ENCODE measurements around the gene CHMP4A. TPM values are rescaled to one million over a fixed set of nuclear protein-coding genes. Genes with fewer than 3 reads are reported as not detected.
"Not testable (repeated sequence)": the region's sequence is repeated elsewhere in the genome, so short reads cannot be mapped to it uniquely, and the experiment has no call there.

CHMP4A gene
- total RNA-seq, 2 experiments from 2014 or later: 83.2 to 93.4 TPM

DNA sequence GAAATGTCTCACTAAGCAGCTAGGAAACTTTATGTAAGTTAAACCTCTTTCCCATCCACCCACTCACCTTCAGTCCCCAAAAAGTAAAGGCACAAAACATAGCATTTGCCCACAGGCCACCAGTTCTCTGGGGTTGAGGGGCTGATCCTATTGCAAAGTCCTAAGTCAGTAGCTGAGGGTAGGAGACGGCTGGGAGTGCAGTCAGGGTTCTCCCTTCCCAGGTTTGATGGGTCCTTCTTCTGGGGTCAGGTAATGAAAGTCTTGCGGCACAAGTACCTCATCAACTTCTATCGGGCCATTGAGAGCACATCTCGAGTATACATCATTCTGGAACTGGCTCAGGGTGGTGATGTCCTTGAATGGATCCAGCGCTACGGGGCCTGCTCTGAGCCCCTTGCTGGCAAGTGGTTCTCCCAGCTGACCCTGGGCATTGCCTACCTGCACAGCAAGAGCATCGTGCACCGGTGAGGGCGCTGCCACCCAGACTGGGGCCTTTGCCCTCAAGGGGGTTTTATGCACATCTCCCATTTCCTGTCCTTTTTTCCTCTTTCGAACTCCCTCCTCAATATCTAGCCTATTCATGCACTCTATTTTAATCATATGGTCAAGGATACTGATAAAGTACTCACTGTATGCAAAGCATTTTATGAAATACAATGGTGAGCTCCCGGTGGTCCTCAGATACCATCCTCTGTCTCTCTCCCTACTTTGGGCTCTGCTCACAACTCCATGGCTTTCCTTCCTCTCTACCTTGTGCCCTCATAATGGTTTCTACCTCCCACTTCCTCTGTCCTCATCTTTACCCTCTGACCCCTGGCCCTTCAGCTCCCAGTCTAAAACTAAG is 6.8 kb downstream of the CHMP4A start:
- no peaks in the 10 kb centered on the region for H3K27me3 Mint-ChIP-seq (ENCODE audit: low read depth)
- DNase-seq: no peak
- ATAC-seq: no peak
- CTCF ChIA-PET: interaction anchor here (1.0 to 1.2 kb wide), 2 partner anchors 45 to 101 kb away, joined by 3 to 4 read pairs; partner anchors contain the start of genes CIDEB and IRF9
- POLR2A ChIA-PET: interaction anchor here (0.9 to 4.1 kb wide), 4 partner anchors 11 to 92 kb away, joined by 3 to 23 read pairs (median 4); partner anchors contain the start of genes DCAF11, IRF9 and TM9SF1
- H3K36me3 Mint-ChIP-seq (ENCODE audit: low read depth): peaks cover 86% of the 10 kb centered on the region
- peaks cover 7% of the 10 kb centered on the region for H3K9me3 Mint-ChIP-seq (ENCODE audit: insufficient read depth)
- H3K27ac Mint-ChIP-seq: peak overlapping the region; percentile 46
- no peak overlapping the region for H3K4me3 Mint-ChIP-seq
- H3K4me1 Mint-ChIP-seq (ENCODE audit: low read depth): peaks cover 17% of the 10 kb centered on the region

DNA sequence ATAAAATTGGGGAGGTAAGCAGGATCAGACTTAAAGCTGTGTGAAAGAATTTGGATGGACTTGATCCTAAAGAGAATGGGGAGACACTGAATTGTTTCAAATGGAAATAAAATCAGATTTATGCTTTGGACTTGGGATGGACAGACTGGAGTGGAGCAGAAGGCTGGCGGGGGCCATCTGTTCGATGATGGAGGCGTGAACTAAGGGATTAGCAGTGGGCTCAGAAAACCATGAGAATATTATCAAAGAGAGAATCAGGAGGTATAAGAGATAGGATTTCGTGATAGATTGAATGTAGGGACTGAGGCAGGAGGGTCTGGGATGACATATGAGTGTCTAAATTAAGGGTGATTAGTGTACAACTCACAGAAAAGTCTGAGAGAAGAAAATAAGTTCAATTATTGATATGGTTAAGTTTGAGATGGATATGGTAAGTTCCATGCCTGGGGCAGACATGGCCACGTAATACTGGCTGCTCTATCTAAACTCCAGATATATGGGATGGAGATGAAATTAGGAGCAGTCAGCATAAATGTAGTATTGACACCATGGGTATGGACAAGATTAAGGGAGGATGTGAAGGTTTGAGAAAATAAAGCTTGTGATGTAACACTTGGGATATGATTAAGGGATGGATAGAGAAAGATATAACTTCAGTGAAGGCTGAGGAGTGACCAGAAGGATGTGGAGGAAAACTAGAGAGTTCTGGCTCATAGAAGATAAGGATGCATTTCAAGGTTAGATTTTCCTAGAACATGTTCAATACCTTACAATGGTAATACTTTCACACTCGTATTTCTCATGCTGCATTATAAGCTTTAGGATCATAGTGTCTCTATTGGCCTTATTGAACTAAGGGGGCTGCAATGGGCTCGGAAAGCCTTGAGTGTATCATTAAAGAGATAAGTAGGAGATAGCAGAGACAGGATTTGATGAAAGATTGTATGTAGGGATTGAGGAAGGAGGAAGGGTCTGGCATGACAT is 8.8 kb downstream of the CHMP4A start:
- DNase-seq: no peak
- ChIA-PET CTCF (interaction anchor here (1.7 kb wide), 1 partner anchor 92 kb away, joined by 3 read pairs; no protein-coding TSS in a partner anchor), POLR2A (interaction anchor here (0.6 to 4.1 kb wide), 4 partner anchors 9 to 37 kb away, joined by 3 to 23 read pairs (median 4); partner anchors contain the start of genes CHMP4A and TM9SF1)
- Mint-ChIP-seq H3K4me3 (no peak overlapping the region), H3K27ac (no peak overlapping the region), H3K9me3 (ENCODE audit: insufficient read depth) (peaks cover 7% of the 10 kb centered on the region), H3K27me3 (ENCODE audit: low read depth) (no peaks in the 10 kb centered on the region), H3K36me3 (ENCODE audit: low read depth) (peaks cover 79% of the 10 kb centered on the region), H3K4me1 (ENCODE audit: low read depth) (peaks cover 11% of the 10 kb centered on the region)
- no peak for ATAC-seq

DNA sequence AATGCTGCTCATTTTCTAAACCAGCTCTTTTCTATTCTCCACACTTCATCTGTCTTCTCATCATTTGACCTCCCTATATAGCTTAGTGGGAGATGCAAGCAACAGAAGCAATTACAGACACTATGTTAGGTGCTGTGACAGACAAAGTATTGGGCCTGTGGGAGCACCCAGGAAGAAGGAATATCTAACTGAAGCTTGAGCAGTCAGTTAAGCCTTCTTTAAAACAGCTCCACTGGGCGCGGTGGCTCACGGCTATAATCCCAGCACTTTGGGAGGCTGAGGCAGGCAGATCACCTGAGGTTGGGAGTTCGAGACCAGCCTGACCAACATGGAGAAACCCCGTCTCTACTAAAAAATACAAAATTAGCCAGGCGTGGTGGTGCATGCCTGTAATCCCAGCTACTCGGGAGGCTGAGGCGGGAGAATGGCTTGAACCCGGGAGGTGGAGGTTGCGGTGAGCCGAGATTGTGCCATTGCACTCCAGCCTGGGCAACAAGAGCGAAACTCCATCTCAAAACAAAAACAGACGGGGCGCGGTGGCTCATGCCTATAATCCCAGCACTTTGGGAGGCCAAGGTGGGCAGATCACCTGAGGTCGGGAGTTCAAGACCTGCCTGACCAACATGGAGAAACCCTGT is 9.9 kb downstream of the CHMP4A start:
- H3K27ac Mint-ChIP-seq; DNase-seq; ATAC-seq; H3K27me3 Mint-ChIP-seq (ENCODE audit: low read depth); H3K9me3 Mint-ChIP-seq (ENCODE audit: insufficient read depth); H3K4me3 Mint-ChIP-seq: not testable (repeated sequence)
- Mint-ChIP-seq H3K4me1 (ENCODE audit: low read depth) (peaks cover 21% of the 10 kb centered on the region), H3K36me3 (ENCODE audit: low read depth) (peaks cover 83% of the 10 kb centered on the region)
- CTCF ChIA-PET: interaction anchor here (1.2 to 1.7 kb wide), 3 partner anchors 10 to 105 kb away, joined by 3 to 4 read pairs (median 3); partner anchors contain the start of gene CHMP4A
- POLR2A ChIA-PET: interaction anchor here (0.8 to 1.9 kb wide), 2 partner anchors 10 to 13 kb away, joined by 3 to 5 read pairs; partner anchors contain the start of genes CHMP4A and MDP1

DNA sequence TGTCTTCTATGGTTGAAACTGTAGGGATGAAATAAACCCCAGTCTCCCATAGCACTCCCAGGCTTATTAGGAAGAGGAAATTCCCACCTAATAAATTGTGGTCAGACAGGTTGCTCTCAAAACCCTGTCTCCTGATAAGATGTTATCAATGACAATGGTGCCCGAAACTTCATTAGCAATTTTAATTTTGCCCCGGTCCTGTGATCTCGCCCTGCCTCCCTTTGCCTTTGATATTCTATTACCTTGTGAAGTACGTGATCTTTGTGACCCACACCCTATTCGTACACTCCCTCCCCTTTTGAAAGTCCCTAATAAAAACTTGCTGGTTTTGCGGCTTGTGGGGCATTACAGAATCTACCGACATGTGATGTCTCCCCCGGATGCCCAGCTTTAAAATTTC is 10.8 kb downstream of the CHMP4A start:
- not testable (repeated sequence) for ATAC-seq; H3K9me3 Mint-ChIP-seq (ENCODE audit: insufficient read depth); H3K27me3 Mint-ChIP-seq (ENCODE audit: low read depth); H3K27ac Mint-ChIP-seq; H3K4me3 Mint-ChIP-seq; DNase-seq
- CTCF ChIA-PET: interaction anchor here (1.2 to 1.3 kb wide), 2 partner anchors 11 to 106 kb away, joined by 3 to 4 read pairs; partner anchors contain the start of gene CHMP4A
- POLR2A ChIA-PET: interaction anchor here (0.8 to 1.9 kb wide), 2 partner anchors 11 to 13 kb away, joined by 3 to 5 read pairs; partner anchors contain the start of genes CHMP4A and MDP1
- peaks cover 22% of the 10 kb centered on the region for H3K4me1 Mint-ChIP-seq (ENCODE audit: low read depth)
- peaks cover 77% of the 10 kb centered on the region for H3K36me3 Mint-ChIP-seq (ENCODE audit: low read depth)

DNA sequence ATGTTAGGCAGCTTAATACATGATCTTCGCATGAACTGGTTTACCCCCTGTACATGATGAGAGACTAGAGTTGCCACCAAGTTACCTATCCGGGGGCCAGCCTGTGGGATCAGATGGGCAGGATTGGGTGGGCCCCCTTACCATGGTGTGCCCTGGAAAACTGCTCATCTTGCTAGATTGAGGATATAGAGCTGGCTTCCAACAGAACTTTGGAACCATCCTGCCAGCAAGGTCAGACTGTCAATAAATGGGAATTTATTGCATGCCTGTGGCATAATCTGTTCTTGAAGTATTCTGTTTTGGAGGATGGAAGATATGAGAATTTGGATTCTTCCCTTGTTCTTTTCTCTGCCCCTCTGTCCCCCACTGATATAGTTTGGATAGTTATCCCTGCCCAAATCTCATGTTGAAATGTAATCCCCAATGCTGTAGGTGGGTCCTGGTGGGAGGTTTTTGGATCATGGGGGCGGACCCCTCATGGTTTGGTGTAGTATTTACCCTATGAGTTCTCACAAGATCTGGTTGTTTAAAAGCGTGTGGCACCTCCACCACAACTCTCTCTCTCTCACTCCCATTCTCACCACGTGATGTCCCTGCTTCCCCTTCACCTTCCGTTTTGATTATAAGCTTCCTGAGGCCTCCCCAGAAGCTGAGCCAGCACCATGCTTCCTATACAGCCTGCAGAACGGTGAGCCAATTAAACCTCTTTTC is 14.3 kb downstream of the CHMP4A start:
- Mint-ChIP-seq H3K27me3 (ENCODE audit: low read depth) (no peaks in the 10 kb centered on the region), H3K9me3 (ENCODE audit: insufficient read depth) (peaks cover 7% of the 10 kb centered on the region), H3K27ac (peak overlapping the region; percentile 53), H3K36me3 (ENCODE audit: low read depth) (peaks cover 63% of the 10 kb centered on the region), H3K4me1 (ENCODE audit: low read depth) (peaks cover 41% of the 10 kb centered on the region), H3K4me3 (no peak overlapping the region)
- no peak for DNase-seq
- POLR2A ChIA-PET: interaction anchor here (1.1 to 1.5 kb wide), 3 partner anchors 8 to 38 kb away, joined by 3 read pairs; partner anchors contain the start of gene IRF9
- ATAC-seq: no peak
- CTCF ChIA-PET: interaction anchor here (0.7 to 1.2 kb wide), 3 partner anchors 17 to 109 kb away, joined by 3 to 4 read pairs (median 3); partner anchors contain the start of genes CIDEB and MDP1

DNA sequence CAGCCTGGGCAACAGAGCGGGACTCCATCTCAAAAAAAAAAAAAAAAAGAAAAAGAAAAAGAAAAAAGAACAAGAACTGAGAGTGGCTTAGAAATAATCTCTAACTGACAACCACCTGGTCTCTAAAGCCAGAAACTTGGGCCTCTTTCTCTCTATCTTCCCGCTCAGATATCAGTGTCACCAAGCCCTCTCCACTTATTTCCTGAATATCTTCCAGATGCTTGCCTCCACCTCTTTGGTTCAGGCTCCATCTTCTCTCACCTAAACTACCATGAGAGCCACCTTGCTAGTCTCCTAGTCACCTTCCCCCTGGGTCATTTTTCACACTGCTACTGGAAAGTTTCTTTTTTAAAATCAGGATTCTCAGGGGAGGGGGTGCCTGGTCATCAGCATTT is 16.2 kb downstream of the CHMP4A start:
- DNase-seq: no peak
- H3K9me3 Mint-ChIP-seq (ENCODE audit: insufficient read depth): no peaks in the 10 kb centered on the region
- no peak for ATAC-seq
- peak overlapping the region; percentile 88 for H3K4me3 Mint-ChIP-seq
- peaks cover 52% of the 10 kb centered on the region for H3K4me1 Mint-ChIP-seq (ENCODE audit: low read depth)
- H3K36me3 Mint-ChIP-seq (ENCODE audit: low read depth): peaks cover 62% of the 10 kb centered on the region
- ChIA-PET CTCF (interaction anchor here (1.8 to 3.6 kb wide), 3 partner anchors 16 to 100 kb away, joined by 9 to 24 read pairs (median 22); partner anchors contain the start of genes CHMP4A and TINF2), POLR2A (interaction anchor here (3.0 to 4.3 kb wide), 4 partner anchors 9 to 45 kb away, joined by 22 to 87 read pairs (median 40); partner anchors contain the start of genes CHMP4A, IRF9, MDP1 and TINF2)
- no peaks in the 10 kb centered on the region for H3K27me3 Mint-ChIP-seq (ENCODE audit: low read depth)
- H3K27ac Mint-ChIP-seq: peak overlapping the region; percentile 75

DNA sequence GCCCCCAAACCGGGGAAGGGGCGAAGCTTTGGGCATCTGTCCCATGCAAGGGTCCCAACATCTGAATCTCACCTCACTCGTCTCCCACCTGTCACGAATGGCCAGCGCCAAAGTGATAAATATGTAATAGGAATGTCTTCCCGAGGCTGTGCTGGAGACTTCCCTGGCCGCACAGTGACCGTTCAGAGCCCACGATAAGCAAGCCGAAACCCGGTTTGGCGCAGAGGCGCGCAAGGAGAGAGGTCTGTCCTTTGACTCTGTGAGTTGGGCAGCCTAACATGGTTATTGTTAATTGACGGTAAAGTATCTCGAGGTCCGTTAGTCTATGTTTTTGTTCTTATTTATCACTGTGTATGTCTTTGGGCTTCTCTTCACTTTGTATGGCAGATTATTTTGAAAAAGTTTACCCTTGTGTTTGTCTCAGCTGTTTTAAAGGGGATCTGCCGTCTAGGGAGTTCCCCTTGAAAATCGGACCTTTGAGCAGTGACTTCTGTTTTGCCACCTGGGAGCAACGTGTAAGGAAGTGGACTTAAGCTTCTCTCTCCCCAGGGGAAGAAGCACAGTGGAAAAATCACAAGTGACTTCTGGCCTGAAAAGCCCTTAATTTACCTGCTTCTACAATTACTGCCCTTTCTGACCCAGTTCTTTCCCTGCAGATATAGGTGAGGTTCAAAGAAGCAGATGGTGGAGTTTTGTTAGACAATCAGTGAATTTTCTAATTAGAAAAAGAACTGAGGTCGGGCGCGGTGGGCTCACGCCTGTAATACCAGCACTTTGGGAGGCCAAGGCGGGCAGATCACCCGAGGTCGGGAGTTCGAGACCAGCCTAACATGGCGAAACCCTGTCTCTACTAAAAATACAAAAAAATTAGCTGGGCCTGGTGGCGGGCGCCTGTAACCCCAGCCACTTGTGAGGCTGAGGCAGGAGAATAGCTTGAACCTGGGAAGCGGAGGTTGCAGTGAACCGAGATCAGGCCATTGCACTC is 16.9 kb downstream of the CHMP4A start:
- CTCF ChIA-PET: interaction anchor here (1.0 to 3.6 kb wide), 8 partner anchors 17 to 235 kb away, joined by 3 to 24 read pairs (median 8); partner anchors contain the start of genes CHMP4A, IRF9, PSME2 and TINF2
- ATAC-seq (peak; percentile 17), DNase-seq (no peak)
- peak overlapping the region; percentile 88 for H3K4me3 Mint-ChIP-seq
- H3K27me3 Mint-ChIP-seq (ENCODE audit: low read depth): no peaks in the 10 kb centered on the region
- H3K36me3 Mint-ChIP-seq (ENCODE audit: low read depth): peaks cover 59% of the 10 kb centered on the region
- POLR2A ChIA-PET: interaction anchor here (0.6 to 4.3 kb wide), 23 partner anchors 10 to 1102 kb away, joined by 3 to 87 read pairs (median 6); partner anchors contain the start of genes CHMP4A, DCAF11, DHRS1 and IRF9
- H3K4me1 Mint-ChIP-seq (ENCODE audit: low read depth): peaks cover 56% of the 10 kb centered on the region
- H3K9me3 Mint-ChIP-seq (ENCODE audit: insufficient read depth): no peaks in the 10 kb centered on the region
- H3K27ac Mint-ChIP-seq: peak overlapping the region; percentile 96

DNA sequence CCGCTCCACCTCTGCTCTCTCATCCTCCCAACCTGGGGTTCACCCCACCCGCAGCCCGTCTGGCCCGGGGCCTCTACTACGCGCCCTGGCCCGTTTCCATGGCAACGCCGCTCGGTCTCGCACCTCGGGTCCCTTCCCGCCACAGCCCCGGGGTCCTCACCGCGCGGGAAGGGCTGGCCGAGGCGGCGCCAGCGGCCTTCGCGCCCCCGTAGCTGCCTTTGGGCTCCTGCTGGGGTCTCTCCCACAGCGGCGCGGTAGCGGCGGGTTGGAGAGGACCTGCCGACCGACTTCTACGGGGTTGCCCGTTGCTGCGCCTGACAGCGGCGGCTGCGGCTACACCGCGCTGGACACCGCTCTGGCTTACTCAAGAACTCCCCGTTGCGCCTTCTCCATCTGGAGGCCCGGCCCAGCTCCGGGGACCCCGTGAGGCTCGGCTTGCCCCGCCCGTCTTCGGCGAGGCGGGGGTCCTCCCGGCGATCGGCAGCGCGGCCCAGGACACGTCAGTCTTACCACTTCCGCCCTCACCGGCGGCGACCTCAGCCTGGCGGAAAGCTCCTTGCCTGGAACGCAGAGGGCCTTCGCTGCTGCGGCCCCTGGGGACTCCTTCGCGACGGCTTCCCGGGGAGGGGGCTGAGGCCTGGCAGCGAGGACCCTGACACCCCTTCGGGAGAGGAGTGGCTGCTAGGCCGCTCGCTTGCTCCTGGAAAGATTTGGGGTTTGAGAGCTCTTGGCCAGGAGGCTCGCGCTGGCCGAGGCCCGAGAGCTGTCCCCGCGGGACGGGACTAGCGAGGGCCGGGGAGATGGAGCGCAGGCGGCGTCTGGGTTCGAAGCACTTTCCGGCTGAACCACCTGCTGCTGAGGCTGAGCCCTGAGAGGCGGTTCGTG is 17.9 kb downstream of the CHMP4A start, which contains the start of gene TM9SF1:
Gene TM9SF1 (minus strand): TSS at position 256 of the 885 bp plus-strand sequence. CDS start 422 bp downstream, outside the sequence.
- H3K36me3 Mint-ChIP-seq (ENCODE audit: low read depth): peaks cover 61% of the 10 kb centered on the region

More for the DNA sequence above, 17.9 kb downstream of the CHMP4A start, which contains the start of gene TM9SF1:
- no peaks in the 10 kb centered on the region for H3K9me3 Mint-ChIP-seq (ENCODE audit: insufficient read depth)
- peak within 1 kb of the TSS; percentile 88 for H3K4me3 Mint-ChIP-seq
- ChIA-PET CTCF (interaction anchor here (1.0 to 3.6 kb wide), 11 partner anchors 18 to 236 kb away, joined by 3 to 24 read pairs (median 6); partner anchors contain the start of genes CHMP4A, EMC9, IRF9 and PSME2), POLR2A (interaction anchor here (0.6 to 4.3 kb wide), 27 partner anchors 10 to 1101 kb away, joined by 3 to 87 read pairs (median 5); partner anchors contain the start of genes CHMP4A, DCAF11, DHRS1 and EMC9)
- H3K4me1 Mint-ChIP-seq (ENCODE audit: low read depth): peaks cover 56% of the 10 kb centered on the region
- peak; percentile 88 for ATAC-seq
- H3K27ac Mint-ChIP-seq: peak within 1 kb of the TSS; percentile 96
- no peaks in the 10 kb centered on the region for H3K27me3 Mint-ChIP-seq (ENCODE audit: low read depth)
- DNase-seq: peak; percentile 92

All from activated CD8-positive, alpha-beta T cell treated with anti-CD3 and anti-CD28 coated beads, Interleukin-2, amount 10 ng/mL, durations not matched to agents 7 days and 5 days (primary cell).